Adrenal gland (tissue), 12 donors: ENCODE measurements around the gene OSCP1. TPM values are rescaled to one million over a fixed set of nuclear protein-coding genes. Genes with fewer than 3 reads are reported as not detected.

ENCODE experiments used
- DNase-seq, 7 donors: peaks; one replicate each; pipeline ENCODE4 v3.0.0-alpha.2; 2019 to 2020
- H3K27ac ChIP-seq, 5 donors: fragments of 200-600 bp; sonication (generic) in 4 of 5; 1 replicate in 3 of 5; 2 replicates in 2 of 5; pipeline versions ENCODE4 v1.5.1 to v1.8.0; 2016 to 2020; ENCODE audit warnings: mild to moderate bottlenecking in 1 of 5
- H3K27me3 ChIP-seq: fragments of 200-600 bp; 2 replicates; pipeline ENCODE4 v1.8.0; 2021
- H3K36me3 ChIP-seq, 2 donors: fragments of 200-600 bp; replicated peaks in 1 of 2; 1 replicate in 1 of 2; 2 replicates in 1 of 2; pipeline versions ENCODE4 v1.5.1 to v1.8.0; 2018 to 2022
- H3K4me1 ChIP-seq, 2 donors: fragments of 200-600 bp; replicated peaks in 1 of 2; 1 replicate in 1 of 2; 2 replicates in 1 of 2; pipeline versions ENCODE4 v1.5.1 to v1.8.0; 2018 to 2021
- H3K4me3 ChIP-seq, 4 donors: fragments of 200-600 bp; sonication (generic) in 3 of 4; one replicate each; pipeline ENCODE4 v1.5.1; 2016 to 2018
- H3K9me3 ChIP-seq, 3 donors: fragments of 200-600 bp; sonication (generic) in 1 of 3; replicated peaks in 1 of 3; 1 replicate in 2 of 3; 2 replicates in 1 of 3; pipeline versions ENCODE4 v1.5.1 to v1.8.0; 2016 to 2021
- POLR2A ChIP-seq, 2 donors: fragments of 450-650 bp; IDR thresholded peaks; one replicate each; pipeline ENCODE4 v1.6.1; 2017; ENCODE audit warnings: antibody characterized with exemption in 2 of 2, mild to moderate bottlenecking in 2 of 2, moderate library complexity in 1 of 2
- WGBS, 4 donors: extraction: QIAGEN DNeasy Blood & Tissue Kit in 2 of 4; methylation state at CpG; one replicate each; pipeline versions ENCODE4 v1.1.5 to v1.1.7; 2013 to 2017; 5-methylcytosine and 5-hydroxymethylcytosine counted together
- intact Hi-C, 2 donors: fragments of 100-400 bp; cut with DNase I; formaldehyde crosslinking; loops; one replicate each; pipeline versions ENCODE4 v1.14.1 to v1.15.0; 2022 to 2023
- polyA plus RNA-seq, 3 donors: library from polyadenylated mRNA; stranded (reverse); fragments of 200-250 nt in 2 of 3; fragments of 350-450 nt in 1 of 3; fragmentation: Illumina TruSeq in 1 of 3; extraction: RNeasy Lipid Tissue Mini Kit (QIAGEN cat#74804) in 1 of 3; gene quantifications; one replicate each; pipeline ENCODE4 v1.2.3, GENCODE V29; 2013 to 2014
- small RNA-seq, 2 donors: library from RNA; depleted of rRNA; stranded (forward); fragments of <200 nt; gene quantifications; one replicate each; pipeline ENCODE3, GENCODE V24; 2016
- total RNA-seq, 9 donors: library from RNA; depleted of rRNA in 4 of 9; stranded (reverse); fragments of >200 nt in 4 of 9; fragments of 120-200 nt in 1 of 9; fragmentation: NEBNext Ultra II Directional in 1 of 9; extraction: Animal tissue kit (Norgen Biotek cat#: 25700) in 1 of 9; gene quantifications; one replicate each; pipeline versions ENCODE4 v1.1.0 to v1.2.4, GENCODE V29; 2013 to 2023
- TF ChIP-seq, protein P1 (sequence below), 6 experiments: fragments of 450-650 bp in 4 of 6; fragments of 200-600 bp in 2 of 6; sonication (generic) in 1 of 6; IDR thresholded peaks; 1 replicate in 5 of 6; 2 replicates in 1 of 6; pipeline versions ENCODE4 v1.5.1 to v1.8.0; 2016 to 2021; ENCODE audit warnings: antibody characterized with exemption in 6 of 6, mild to moderate bottlenecking in 2 of 6, moderate library complexity in 1 of 6
- donor health status: healthy with polysubstance abuse.
- donor health status: Bipolar disorder and iron deficiency.
- donor health status: DM: yes; HTN: yes; CAD: no.
- donor health status: DM: no; HTN: no; CAD: no.
- donor health status: DM: no; HTN: no; CAD: no.
- donor health status: DM: yes; HTN: yes; CAD: no.

The OSCP1 gene
- total and polyA plus RNA-seq, 12 donors: 5.5 to 29.9 (median 11.6) TPM

GRCh38 chr1:36369061-36369861 is 81.0 kb downstream of the OSCP1 start:
- Histone ChIP-seq H3K27me3 (no peaks in the 10 kb centered on the region), H3K4me1 (peaks cover 18 to 42% of the 10 kb centered on the region in 2 donors)

More at GRCh38 chr1:36369061-36369861, 81.0 kb downstream of the OSCP1 start:
- Histone ChIP-seq H3K4me3 (no peak overlapping the region), H3K36me3 (no peaks in the 10 kb centered on the region), H3K9me3 (no peaks in the 10 kb centered on the region), H3K27ac (no peak overlapping the region)
- 52 to 59% (median 57%) methylated on average over 6 to 7 of the region's 7 CpGs for WGBS, 4 donors
- DNase-seq: peak; percentile 62 to 92 (median 80)
- TF ChIP-seq, protein P1, sequence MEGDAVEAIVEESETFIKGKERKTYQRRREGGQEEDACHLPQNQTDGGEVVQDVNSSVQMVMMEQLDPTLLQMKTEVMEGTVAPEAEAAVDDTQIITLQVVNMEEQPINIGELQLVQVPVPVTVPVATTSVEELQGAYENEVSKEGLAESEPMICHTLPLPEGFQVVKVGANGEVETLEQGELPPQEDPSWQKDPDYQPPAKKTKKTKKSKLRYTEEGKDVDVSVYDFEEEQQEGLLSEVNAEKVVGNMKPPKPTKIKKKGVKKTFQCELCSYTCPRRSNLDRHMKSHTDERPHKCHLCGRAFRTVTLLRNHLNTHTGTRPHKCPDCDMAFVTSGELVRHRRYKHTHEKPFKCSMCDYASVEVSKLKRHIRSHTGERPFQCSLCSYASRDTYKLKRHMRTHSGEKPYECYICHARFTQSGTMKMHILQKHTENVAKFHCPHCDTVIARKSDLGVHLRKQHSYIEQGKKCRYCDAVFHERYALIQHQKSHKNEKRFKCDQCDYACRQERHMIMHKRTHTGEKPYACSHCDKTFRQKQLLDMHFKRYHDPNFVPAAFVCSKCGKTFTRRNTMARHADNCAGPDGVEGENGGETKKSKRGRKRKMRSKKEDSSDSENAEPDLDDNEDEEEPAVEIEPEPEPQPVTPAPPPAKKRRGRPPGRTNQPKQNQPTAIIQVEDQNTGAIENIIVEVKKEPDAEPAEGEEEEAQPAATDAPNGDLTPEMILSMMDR (IDR thresholded peaks at IDR 0.05): peak; percentile 83 to 94 (median 92)
- TF ChIP-seq POLR2A (IDR thresholded peaks at IDR 0.05): no peak
- intact Hi-C loops: loop anchor here in 1 of 2 donors (10.0 kb wide), 1 partner anchor 64 kb away; the partner anchor contains the start of gene SH3D21

Small RNA genes lying within 50 kb of the gene (small RNA-seq; reads per million reads assigned to genes)
- 0 reads per million in 2 donors for gene RNU4-27P
- gene SNORA63C: 4.4 to 5.1 reads per million in 2 donors

Other genes with a start within 250 kb of the OSCP1 start
- gene THRAP3, start 226.0 kb downstream of the OSCP1 start, total RNA-seq: 100 to 1,000 TPM in 2 of 9 donors, 10 to 100 TPM in 7; 68.1 to 120 (median 84.5) TPM
- 100 to 1,000 TPM in 1 of 3 donors, 10 to 100 TPM in 2; 34.4 to 108 (median 39.6) TPM for gene THRAP3, start 226.0 kb downstream of the OSCP1 start, polyA plus RNA-seq
- 1 to 10 TPM in 6 of 9 donors, under 1 TPM in 3; 0.69 to 3.0 (median 1.9) TPM for gene SH3D21, start 144.1 kb downstream of the OSCP1 start, total RNA-seq
- 10 to 100 TPM in 1 of 3 donors, 1 to 10 TPM in 1, under 1 TPM in 1; 0.73 to 18.4 (median 1.8) TPM for gene SH3D21, start 144.1 kb downstream of the OSCP1 start, polyA plus RNA-seq
- 100 to 1,000 TPM in 4 of 9 donors, 10 to 100 TPM in 5; 17.6 to 185 (median 92.3) TPM for gene EVA1B, start 126.8 kb downstream of the OSCP1 start, total RNA-seq
- 100 to 1,000 TPM in 1 of 3 donors, 10 to 100 TPM in 1, not detected in 1; 59.5 to 105 TPM for gene EVA1B, start 126.8 kb downstream of the OSCP1 start, polyA plus RNA-seq
- gene STK40, start 64.5 kb downstream of the OSCP1 start, total RNA-seq: 10 to 100 TPM; 18.8 to 31.2 (median 26.4) TPM
- gene STK40, start 64.5 kb downstream of the OSCP1 start, polyA plus RNA-seq: 10 to 100 TPM in 2 of 3 donors, 1 to 10 TPM in 1; 9.8 to 20.4 (median 11.1) TPM
- 10 to 100 TPM; 13.2 to 42.1 (median 34.8) TPM for gene LSM10, start 52.5 kb downstream of the OSCP1 start, total RNA-seq
- 10 to 100 TPM; 33.5 to 48.7 (median 39.9) TPM for gene LSM10, start 52.5 kb downstream of the OSCP1 start, polyA plus RNA-seq
- gene MRPS15, start 13.9 kb upstream of the OSCP1 start, total RNA-seq: 100 to 1,000 TPM in 1 of 9 donors, 10 to 100 TPM in 8; 49.8 to 116 (median 71.8) TPM
- 100 to 1,000 TPM; 156 to 287 (median 256) TPM for gene MRPS15, start 13.9 kb upstream of the OSCP1 start, polyA plus RNA-seq
- 10 to 100 TPM in 4 of 9 donors, 1 to 10 TPM in 5; 2.1 to 21.7 (median 9.5) TPM for gene CSF3R, start 32.5 kb upstream of the OSCP1 start, total RNA-seq
- 10 to 100 TPM in 2 of 3 donors, 1 to 10 TPM in 1; 2.3 to 24.5 (median 13.9) TPM for gene CSF3R, start 32.5 kb upstream of the OSCP1 start, polyA plus RNA-seq